H1 (cell line): Measurements from ENCODE around the gene EFHC1. TPM values are rescaled to one million over a fixed set of nuclear protein-coding genes. Genes with fewer than 3 reads are reported as not detected.
A peak's percentile ranks its signal among the peaks of the same experiment; 100 is the strongest.

Experiments used
- CTCF ChIA-PET: fragments of 300-600 bp; sonication (Branson Sonifier 250); formaldehyde crosslinking; loops from one replicate; lab custom pipeline; 2021; ENCODE audit not compliant: partially characterized antibody; lab: Charles Lee
- POLR2A ChIA-PET: fragments of 300-600 bp; sonication (Branson Sonifier 250); formaldehyde crosslinking; loops from one replicate; lab custom pipeline; 2021; ENCODE audit warnings: inconsistent platforms; ENCODE audit not compliant: partially characterized antibody; lab: Charles Lee
- DNase-seq, 2 experiments: peaks; one replicate each; pipeline versions ENCODE4 v3.0.0 to v3.0.0-alpha.2; 2010 to 2022; ENCODE audit warnings: low spot score in 2 of 2, low read depth in 1 of 2, mixed read lengths in 1 of 2
- FAIRE-seq: peaks from 2 replicates; lab custom pipeline; 2011; peaks lifted over from hg19 to GRCh38; lab: Jason Lieb, UNC
- H2AFZ ChIP-seq: 2 replicates; pipeline ENCODE4 v1.8.1; 2012; ENCODE audit warnings: low read length, inconsistent platforms
- H2AK5ac ChIP-seq: 2 replicates; pipeline ENCODE4 v1.6.1; 2013; ENCODE audit warnings: low read depth, low read length
- H2BK120ac ChIP-seq: replicated peaks from 2 replicates; pipeline ENCODE3; 2013; ENCODE audit warnings: low read depth, low read length, inconsistent platforms
- H2BK12ac ChIP-seq: 2 replicates; pipeline ENCODE4 v1.6.1; 2013; ENCODE audit warnings: low read depth, low read length
- H2BK15ac ChIP-seq: 2 replicates; pipeline ENCODE4 v1.6.1; 2013; ENCODE audit warnings: low read length
- H2BK20ac ChIP-seq: 2 replicates; pipeline ENCODE4 v1.6.1; 2013; ENCODE audit warnings: low read length
- H2BK5ac ChIP-seq: 2 replicates; pipeline ENCODE4 v1.6.1; 2013; ENCODE audit warnings: low read depth, low read length
- H3K14ac ChIP-seq: 2 replicates; pipeline ENCODE4 v1.6.1; 2013; ENCODE audit warnings: inconsistent platforms; ENCODE audit not compliant: insufficient read length
- H3K18ac ChIP-seq: 2 replicates; pipeline ENCODE4 v1.6.1; 2013; ENCODE audit warnings: low read length; ENCODE audit errors: extremely low read depth
- H3K23ac ChIP-seq: 2 replicates; pipeline ENCODE4 v1.6.1; 2013; ENCODE audit warnings: inconsistent platforms; ENCODE audit not compliant: insufficient read length
- H3K23me2 ChIP-seq: 2 replicates; pipeline ENCODE4 v1.6.1; 2013; ENCODE audit warnings: low read depth, low read length
- H3K27ac ChIP-seq: 2 replicates; pipeline ENCODE4 v1.6.1; 2011; ENCODE audit warnings: low read depth, low read length, inconsistent platforms
- H3K27me3 ChIP-seq, 4 experiments: replicated peaks in 1 of 4; 1 replicate in 1 of 4; 2 replicates in 3 of 4; pipeline versions ENCODE4 v1.6.1 to v1.8.1; 2011 to 2013; ENCODE audit warnings: low read length in 3 of 4, mild to moderate bottlenecking in 3 of 4, inconsistent platforms in 2 of 4, mixed read lengths in 2 of 4, moderate library complexity in 1 of 4; ENCODE audit not compliant: control insufficient read depth in 3 of 4, insufficient read depth in 3 of 4; ENCODE audit errors: extremely low read depth in 1 of 4
- H3K36me3 ChIP-seq, 4 experiments: 2 replicates each; pipeline versions ENCODE4 v1.6.1 to v1.8.1; 2011 to 2013; ENCODE audit warnings: mild to moderate bottlenecking in 4 of 4, low read length in 3 of 4, moderate library complexity in 2 of 4, control low read depth in 1 of 4, inconsistent platforms in 1 of 4; ENCODE audit not compliant: insufficient read depth in 4 of 4, control insufficient read depth in 2 of 4
- H3K4ac ChIP-seq: replicated peaks from 2 replicates; pipeline ENCODE3; 2013; ENCODE audit warnings: low read length, low read depth, mixed read lengths, inconsistent platforms; ENCODE audit not compliant: insufficient read length
- H3K4me1 ChIP-seq, 4 experiments: replicated peaks in 1 of 4; 1 replicate in 1 of 4; 2 replicates in 3 of 4; pipeline versions ENCODE4 v1.6.1 to v1.8.1; 2011 to 2013; ENCODE audit warnings: low read length in 3 of 4, inconsistent platforms in 2 of 4, mixed read lengths in 1 of 4; ENCODE audit not compliant: insufficient read depth in 4 of 4, control insufficient read depth in 3 of 4
- H3K4me2 ChIP-seq, 2 experiments: 2 replicates each; pipeline versions ENCODE4 v1.6.1 to v1.8.1; 2011 to 2013; ENCODE audit warnings: low read depth in 2 of 2, low read length in 2 of 2, control low read depth in 1 of 2, inconsistent platforms in 1 of 2, mild to moderate bottlenecking in 1 of 2; ENCODE audit not compliant: insufficient read depth in 1 of 2
- H3K4me3 ChIP-seq, 4 experiments: fragments of 200-600, 300-600 bp in 1 of 4; sonication (generic), shearing (Covaris generic), sonication (Bioruptor Twin) in 1 of 4; 2 replicates each; pipeline versions ENCODE4 v1.5.1 to v1.8.1; 2011 to 2016; ENCODE audit warnings: low read length in 4 of 4, low read depth in 3 of 4, control low read depth in 2 of 4, inconsistent platforms in 2 of 4, mild to moderate bottlenecking in 2 of 4, mixed read lengths in 1 of 4, moderate library complexity in 1 of 4; ENCODE audit not compliant: insufficient read depth in 2 of 4; ENCODE audit errors: extremely low read depth in 1 of 4
- H3K56ac ChIP-seq: replicated peaks from 2 replicates; pipeline ENCODE3; 2013; ENCODE audit warnings: low read depth, mild to moderate bottlenecking, mixed read lengths, low read length, inconsistent platforms; ENCODE audit not compliant: insufficient read length
- H3K79me1 ChIP-seq: 2 replicates; pipeline ENCODE4 v1.6.1; 2013; ENCODE audit warnings: low read depth, low read length, control low read depth
- H3K79me2 ChIP-seq, 2 experiments: 2 replicates each; pipeline versions ENCODE4 v1.6.1 to v1.8.1; 2012 to 2013; ENCODE audit warnings: low read length in 2 of 2, mild to moderate bottlenecking in 2 of 2, inconsistent platforms in 1 of 2; ENCODE audit not compliant: insufficient read depth in 2 of 2, control insufficient read depth in 1 of 2
- H3K9ac ChIP-seq, 4 experiments: replicated peaks in 1 of 4; 1 replicate in 1 of 4; 2 replicates in 3 of 4; pipeline versions ENCODE4 v1.6.1 to v1.8.1; 2011 to 2013; ENCODE audit warnings: low read depth in 3 of 4, low read length in 3 of 4, control low read depth in 2 of 4, mild to moderate bottlenecking in 2 of 4, moderate library complexity in 2 of 4, inconsistent platforms in 1 of 4; ENCODE audit errors: extremely low read depth in 1 of 4
- H3K9me3 ChIP-seq, 2 experiments: 2 replicates each; pipeline versions ENCODE4 v1.6.1 to v1.8.1; 2012 to 2013; ENCODE audit warnings: mild to moderate bottlenecking in 2 of 2, moderate library complexity in 2 of 2, control low read depth in 1 of 2, inconsistent platforms in 1 of 2, low read depth in 1 of 2, low read length in 1 of 2, mixed read lengths in 1 of 2; ENCODE audit not compliant: insufficient read depth in 2 of 2
- H4K20me1 ChIP-seq, 2 experiments: replicated peaks in 1 of 2; 2 replicates each; pipeline versions ENCODE3 to v1.8.1; 2011 to 2013; ENCODE audit warnings: inconsistent platforms in 2 of 2, low read length in 2 of 2, mild to moderate bottlenecking in 1 of 2; ENCODE audit not compliant: insufficient read depth in 2 of 2, control insufficient read depth in 1 of 2
- H4K5ac ChIP-seq: 2 replicates; pipeline ENCODE4 v1.6.1; 2013; ENCODE audit warnings: low read length, low read depth, mixed read lengths, inconsistent platforms; ENCODE audit not compliant: insufficient read length
- H4K8ac ChIP-seq: 2 replicates; pipeline ENCODE4 v1.8.0; 2013; ENCODE audit warnings: mild to moderate bottlenecking, moderate library complexity, low read length, inconsistent platforms; ENCODE audit not compliant: insufficient read depth; ENCODE audit errors: extremely low read depth
- H4K91ac ChIP-seq: replicated peaks from 2 replicates; pipeline ENCODE3; 2013; ENCODE audit warnings: low read length, mixed read lengths, inconsistent platforms; ENCODE audit not compliant: insufficient read length
- BACH1 ChIP-seq: IDR thresholded peaks from 2 replicates; pipeline ENCODE4 v1.6.1; 2012; ENCODE audit warnings: low read length, improper control_type of control experiment
- EZH2 ChIP-seq: fragments of 200-600 bp; sonication (generic); IDR thresholded peaks from 2 replicates; pipeline ENCODE4 v1.7.1; 2012; ENCODE audit warnings: low read depth, mild to moderate bottlenecking, moderate library complexity, low read length, inconsistent platforms; ENCODE audit not compliant: severe bottlenecking
- SP1 ChIP-seq: IDR thresholded peaks from 2 replicates; pipeline ENCODE4 v1.6.1; 2011; ENCODE audit warnings: low read depth, low read length
- TCF12 ChIP-seq: IDR thresholded peaks from 2 replicates; pipeline ENCODE4 v1.6.1; 2011; ENCODE audit warnings: low read depth, mild to moderate bottlenecking, low read length
- TEAD4 ChIP-seq: IDR thresholded peaks from 2 replicates; pipeline ENCODE4 v1.6.1; 2012; ENCODE audit warnings: low read depth, low read length, inconsistent platforms, mixed read lengths
- WGBS, 2 experiments: shearing (Covaris generic) in 1 of 2; methylation state at CpG; one replicate each; pipeline versions ENCODE4 v1.1.6 to v1.1.7; 2013 to 2015; ENCODE audit warnings: low lambda C conversion rate in 2 of 2, mixed read lengths in 2 of 2, inconsistent platforms in 1 of 2, low coverage in 1 of 2, missing lambda C conversion rate in 1 of 2; ENCODE audit not compliant: insufficient replicate concordance in 2 of 2, insufficient coverage in 1 of 2, insufficient read length in 1 of 2; ENCODE audit errors: extremely low coverage in 1 of 2, missing lambda C conversion rate in 1 of 2; 5-methylcytosine and 5-hydroxymethylcytosine counted together
- polyA plus RNA-seq, 7 experiments: library from polyadenylated mRNA; depleted of rRNA in 3 of 7; stranded (reverse) in 5 of 7; unstranded in 2 of 7; fragments of >200 nt in 5 of 7; fragments of 200-250 nt in 2 of 7; gene quantifications; 1 replicate in 5 of 7; 2 replicates in 1 of 7; 4 replicates in 1 of 7; pipeline versions ENCODE4 v1.2.1 to v1.2.3, GENCODE V29; 2011 to 2013; ENCODE audit warnings: missing spikeins in 2 of 7, mixed read lengths in 2 of 7
- total RNA-seq: library from RNA; stranded (reverse); fragmentation: NEBNext Ultra II Directional; extraction: Animal tissue kit (Norgen Biotek cat#: 25700); gene quantifications from 2 replicates; pipeline ENCODE4 v1.2.1, GENCODE V29; 2021
- TF ChIP-seq, protein P1 (sequence below): IDR thresholded peaks from 2 replicates; pipeline ENCODE4 v1.6.1; 2012; ENCODE audit warnings: inconsistent platforms

Gene EFHC1
- total and polyA plus RNA-seq, 2 of the 8 experiments (the other 6 are each of a cell fraction or from before 2014, with no cell fraction given) = 10.5 to 16.4 TPM

DNA sequence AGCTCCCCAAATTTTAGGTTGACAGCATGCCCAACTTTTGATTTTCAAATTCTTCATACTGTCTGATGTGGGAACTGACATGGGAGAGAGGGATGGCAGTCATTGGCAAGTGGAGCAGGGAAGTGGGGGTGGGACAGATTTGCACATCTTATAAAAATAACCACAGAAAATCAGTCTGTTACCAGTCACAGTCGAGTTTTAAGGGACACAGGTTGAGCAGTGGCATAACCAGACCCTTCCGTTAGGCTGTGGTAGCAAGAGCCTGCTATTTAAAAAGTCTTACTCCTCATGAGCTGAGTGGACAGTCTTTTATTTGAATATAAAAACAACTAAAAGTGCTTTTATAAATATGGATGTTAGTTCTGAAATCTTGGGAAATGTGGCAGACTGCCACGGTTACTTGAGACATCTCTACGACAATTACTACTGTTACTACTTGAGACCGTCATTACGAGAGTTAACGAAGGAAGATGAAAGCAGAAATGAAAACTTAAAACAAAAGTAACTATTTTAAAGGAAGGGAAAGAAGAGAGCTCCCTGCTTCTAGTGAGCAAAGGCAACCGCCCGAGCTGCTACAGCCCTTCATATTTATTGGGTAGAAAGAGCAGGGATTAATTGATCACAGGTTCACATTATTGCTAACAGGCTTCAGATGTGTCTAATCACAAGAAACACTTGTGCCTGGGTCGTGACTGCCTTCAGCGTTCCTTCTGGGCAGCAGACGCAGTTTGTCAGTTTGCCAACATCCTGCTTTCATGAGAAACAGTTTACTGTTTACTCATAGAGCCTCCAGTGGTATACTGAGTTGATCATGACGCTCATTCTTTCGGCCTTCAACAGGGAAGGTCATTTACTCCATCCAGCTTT is 71.3 kb downstream of the EFHC1 start:
- ChIA-PET CTCF (interaction anchor here (0.6 to 2.1 kb wide), 2 partner anchors 23 to 73 kb away, joined by 3 to 4 read pairs; no protein-coding TSS in a partner anchor), POLR2A (no interaction called here)
- FAIRE-seq = no peak

More for the DNA sequence above, 71.3 kb downstream of the EFHC1 start:
- Histone ChIP-seq H3K9me3 (no peaks in the 10 kb centered on the region), H3K79me1 (no peaks in the 10 kb centered on the region), H3K27me3 (no peaks in the 10 kb centered on the region), H2BK15ac (no peak overlapping the region), H3K4ac (no peak overlapping the region), H3K4me1 (no peaks in the 10 kb centered on the region), H4K8ac (no peak overlapping the region), H2BK12ac (no peak overlapping the region), H3K23me2 (no peaks in the 10 kb centered on the region), H3K27ac (no peak overlapping the region), H4K5ac (no peak overlapping the region), H3K14ac (no peak overlapping the region), H3K18ac (no peak overlapping the region), H3K56ac (no peak overlapping the region), H2BK20ac (no peak overlapping the region), H3K4me2 (no peak overlapping the region), H2AFZ (no peak overlapping the region), H2BK120ac (no peak overlapping the region), H2BK5ac (no peak overlapping the region), H3K36me3 (no peaks in the 10 kb centered on the region), H3K9ac (no peak overlapping the region), H3K79me2 (no peaks in the 10 kb centered on the region), H3K4me3 (no peak overlapping the region), H3K23ac (no peak overlapping the region), H4K91ac (no peak overlapping the region), H2AK5ac (no peak overlapping the region), H4K20me1 (no peaks in the 10 kb centered on the region)
- WGBS, 2 experiments = 89% methylated on average over 14 of the region's 14 CpGs; no CpG with 5 or more reads in 1 of the 2 experiments
- TF ChIP-seq SP1 = no peak
- no peak for TF ChIP-seq EZH2
- TF ChIP-seq, protein P1, sequence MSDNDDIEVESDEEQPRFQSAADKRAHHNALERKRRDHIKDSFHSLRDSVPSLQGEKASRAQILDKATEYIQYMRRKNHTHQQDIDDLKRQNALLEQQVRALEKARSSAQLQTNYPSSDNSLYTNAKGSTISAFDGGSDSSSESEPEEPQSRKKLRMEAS = no peak
- TF ChIP-seq TCF12 = no peak
- TF ChIP-seq TEAD4 = no peak
- TF ChIP-seq BACH1 = no peak
- peak in 1 of 2 experiments; percentile 26 for DNase-seq
